Cardiac fibroblast (primary cell): ENCODE measurements around the gene MYO5B.
A peak's percentile ranks its signal among the peaks of the same experiment; 100 is the strongest.

ENCODE experiments used
- DNase-seq, 2 donors: peaks; one replicate each; pipeline versions ENCODE4 v3.0.0 to v3.0.0-alpha.2; 2010; ENCODE audit warnings: low read depth in 2 of 2
- H3K4me3 ChIP-seq, 2 donors: replicated peaks in 1 of 2; 1 replicate in 1 of 2; 2 replicates in 1 of 2; pipeline ENCODE4 v1.5.1; 2011; ENCODE audit warnings: low read depth in 2 of 2, low read length in 2 of 2, mild to moderate bottlenecking in 2 of 2, moderate library complexity in 1 of 2
- TF ChIP-seq, protein P1 (sequence below): IDR thresholded peaks from one replicate; pipeline ENCODE4 v1.5.1; 2011; ENCODE audit warnings: low read depth, mild to moderate bottlenecking, low read length, inconsistent platforms

The MYO5B gene

DNA sequence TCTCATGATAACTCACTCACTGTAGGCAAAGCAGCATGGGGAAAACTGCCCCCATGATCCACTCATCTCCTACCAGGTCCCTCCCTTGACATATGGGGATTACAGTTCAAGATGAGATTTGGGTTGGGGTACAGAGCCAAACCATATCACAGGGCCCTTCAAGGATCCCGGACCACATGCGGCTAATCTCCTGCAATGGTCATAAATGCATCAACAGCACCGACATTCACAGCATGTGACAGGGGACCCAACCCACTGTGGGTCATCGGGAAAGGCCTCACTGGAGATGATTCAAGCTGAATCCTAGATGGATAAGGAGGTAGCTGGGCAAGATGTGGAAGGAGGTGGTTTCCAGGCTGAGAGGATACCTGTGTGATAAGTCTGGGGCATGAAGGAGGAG, 129.4 kb downstream of the MYO5B start:
- TF ChIP-seq, protein P1, sequence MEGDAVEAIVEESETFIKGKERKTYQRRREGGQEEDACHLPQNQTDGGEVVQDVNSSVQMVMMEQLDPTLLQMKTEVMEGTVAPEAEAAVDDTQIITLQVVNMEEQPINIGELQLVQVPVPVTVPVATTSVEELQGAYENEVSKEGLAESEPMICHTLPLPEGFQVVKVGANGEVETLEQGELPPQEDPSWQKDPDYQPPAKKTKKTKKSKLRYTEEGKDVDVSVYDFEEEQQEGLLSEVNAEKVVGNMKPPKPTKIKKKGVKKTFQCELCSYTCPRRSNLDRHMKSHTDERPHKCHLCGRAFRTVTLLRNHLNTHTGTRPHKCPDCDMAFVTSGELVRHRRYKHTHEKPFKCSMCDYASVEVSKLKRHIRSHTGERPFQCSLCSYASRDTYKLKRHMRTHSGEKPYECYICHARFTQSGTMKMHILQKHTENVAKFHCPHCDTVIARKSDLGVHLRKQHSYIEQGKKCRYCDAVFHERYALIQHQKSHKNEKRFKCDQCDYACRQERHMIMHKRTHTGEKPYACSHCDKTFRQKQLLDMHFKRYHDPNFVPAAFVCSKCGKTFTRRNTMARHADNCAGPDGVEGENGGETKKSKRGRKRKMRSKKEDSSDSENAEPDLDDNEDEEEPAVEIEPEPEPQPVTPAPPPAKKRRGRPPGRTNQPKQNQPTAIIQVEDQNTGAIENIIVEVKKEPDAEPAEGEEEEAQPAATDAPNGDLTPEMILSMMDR, result no peak
- no peak overlapping the region for H3K4me3 ChIP-seq
- no peak for DNase-seq

- H3K4me3 ChIP-seq, result no peak overlapping the region
- TF ChIP-seq, protein P1, result no peak
- no peak for DNase-seq
Observed at GRCh38 chr18:50065039-50065438, 129.9 kb downstream of the MYO5B start.

DNA sequence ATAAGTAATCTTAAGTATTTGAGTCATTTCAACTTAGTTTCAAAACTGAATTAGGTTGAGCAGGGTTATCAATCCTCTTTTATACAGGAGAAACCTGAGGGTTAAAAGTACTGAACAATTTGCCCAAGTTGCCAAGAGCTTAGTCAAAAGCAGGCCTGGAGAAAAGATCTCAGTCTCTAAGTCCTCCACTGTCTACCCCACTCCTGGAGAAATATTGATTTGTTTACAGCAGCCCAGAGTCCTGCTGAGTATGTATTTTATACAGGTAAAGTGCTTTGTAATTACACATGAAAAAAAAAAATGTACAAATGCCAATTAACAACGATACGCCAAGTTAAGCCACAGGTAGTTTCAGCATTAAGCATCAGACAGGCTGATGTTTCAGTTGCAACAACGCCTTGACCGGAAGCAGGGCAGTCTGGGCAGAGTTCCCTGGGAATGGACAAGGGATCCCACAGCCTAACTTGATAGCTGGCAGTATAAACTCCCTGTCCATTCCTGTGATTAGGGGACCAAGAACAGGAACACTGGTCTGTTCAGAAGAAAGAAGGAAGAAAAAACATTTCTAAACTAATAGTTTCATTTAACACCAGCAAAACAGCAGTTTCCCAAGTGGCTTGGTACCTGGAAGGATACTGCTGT, 132.9 kb downstream of the MYO5B start:
- H3K4me3 ChIP-seq, result no peak overlapping the region
- TF ChIP-seq, protein P1, result no peak
- DNase-seq, result peak in 1 of 2 donors; percentile 33

DNA sequence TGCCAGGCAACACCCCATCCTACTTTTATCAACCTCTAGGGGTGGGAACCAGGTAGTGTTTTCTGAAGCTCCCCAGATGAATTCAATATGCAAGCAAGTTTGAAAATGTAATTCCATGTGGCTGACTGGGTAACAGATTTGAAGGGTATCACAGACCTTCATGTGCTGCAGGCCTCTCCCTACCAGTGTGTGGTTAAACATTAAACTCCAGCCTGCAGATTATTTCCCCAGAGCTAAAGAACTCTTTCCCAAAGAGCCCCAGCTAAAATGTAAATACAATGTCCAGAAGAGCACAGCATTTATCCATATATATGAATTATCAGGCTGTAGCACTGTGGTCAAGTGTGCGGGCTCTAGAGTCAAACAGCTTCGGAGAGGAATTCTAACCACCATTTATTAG, 134.1 kb downstream of the MYO5B start:
- TF ChIP-seq, protein P1, result no peak
- no peak for DNase-seq

DNA sequence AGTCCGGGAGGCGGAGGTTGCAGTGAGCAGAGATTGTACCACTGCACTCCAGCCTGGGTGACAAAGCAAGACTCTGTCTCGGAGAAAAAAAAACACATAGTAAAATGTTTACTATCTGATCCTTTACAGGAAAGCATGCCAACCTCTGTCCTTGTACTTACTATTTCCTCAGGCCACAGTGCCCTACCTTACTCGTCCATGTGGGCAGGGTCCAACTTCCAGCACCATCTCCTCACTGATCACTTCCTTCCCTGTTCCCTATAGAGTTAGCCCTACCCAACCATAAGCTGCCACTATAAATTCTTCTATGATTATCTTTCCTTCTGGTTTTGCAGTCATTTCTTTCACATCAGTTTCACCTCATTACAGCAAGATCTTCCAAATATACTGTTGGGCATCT, 136.2 kb downstream of the MYO5B start:
- TF ChIP-seq, protein P1, result no peak
- no peak overlapping the region for H3K4me3 ChIP-seq
- DNase-seq, result no peak

More for the DNA sequence above, 134.1 kb downstream of the MYO5B start:
- H3K4me3 ChIP-seq, result no peak overlapping the region

- DNase-seq, result no peak
Observed at GRCh38 chr18:50057009-50057408, 137.9 kb downstream of the MYO5B start.

More at GRCh38 chr18:50057009-50057408, 137.9 kb downstream of the MYO5B start:
- H3K4me3 ChIP-seq, result no peak overlapping the region
- TF ChIP-seq, protein P1, result no peak
